ENCODE results near the gene BBLN. TPM values are rescaled to one million over a fixed set of nuclear protein-coding genes. Genes with fewer than 3 reads are reported as not detected.

BBLN gene
- total and polyA plus RNA-seq, 2 donors (not counting 1 experiment from before 2014, with no cell fraction given), result 44.3 to 148 TPM

DNA sequence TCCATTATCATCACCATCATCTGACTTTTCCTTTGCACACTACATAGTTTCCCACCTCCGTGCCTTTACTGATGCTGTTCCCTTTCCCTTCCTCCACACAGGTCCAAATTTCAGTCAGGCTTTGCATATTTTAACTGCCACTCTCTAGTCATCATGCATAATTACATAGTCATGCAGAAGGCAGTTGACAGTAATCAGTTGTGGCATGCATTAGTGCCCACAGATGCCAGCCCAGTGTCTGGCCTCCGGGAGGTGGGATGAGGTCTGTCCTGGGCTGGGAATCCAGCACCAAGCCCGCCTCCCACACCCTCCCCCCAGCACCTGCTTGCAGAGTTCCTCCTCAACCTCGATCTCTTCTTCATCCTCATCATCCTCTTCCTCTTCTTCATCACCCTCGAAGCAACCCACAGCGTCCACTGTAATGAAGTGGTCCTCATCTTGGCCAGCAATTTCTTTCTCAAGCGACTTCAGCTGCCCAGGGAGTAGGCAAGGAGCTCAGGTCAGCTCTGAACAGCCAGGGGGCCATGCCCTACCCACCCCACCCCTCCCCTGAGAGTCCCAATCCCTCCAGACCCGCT lies 8.8 kb downstream of the BBLN start:
- Histone ChIP-seq H3K9me3 (ENCODE audit: control extremely low read depth in 1 of 3, control insufficient read depth in 2 of 3, insufficient read depth in 1 of 3, low read length in 2 of 3) (no peaks in the 10 kb centered on the region), H3K27me3 (replicated peaks in 1 of 4; ENCODE audit: control extremely low read depth in 1 of 4, control insufficient read depth in 3 of 4, insufficient read depth in 4 of 4, low read length in 3 of 4) (no peaks in the 10 kb centered on the region), H3K4me2 (replicated peaks; ENCODE audit: low read depth, low read length, poor library complexity, severe bottlenecking) (no peak overlapping the region), H3K36me3 (replicated peaks in 1 of 2; ENCODE audit: control extremely low read depth in 1 of 2, control insufficient read depth in 1 of 2, extremely low read depth in 1 of 2, insufficient read depth in 2 of 2, low read length in 1 of 2) (peaks cover 6 to 50% of the 10 kb centered on the region in 2 experiments), H3K9ac (ENCODE audit: low read length) (no peak overlapping the region), H3K4me3 (ENCODE audit: control extremely low read depth in 1 of 5, extremely low read depth in 1 of 5, insufficient read depth in 1 of 5, low read depth in 2 of 5, low read length in 4 of 5) (no peak overlapping the region), H3K27ac (ENCODE audit: low read length in 2 of 2) (no peak overlapping the region), H3K79me2 (ENCODE audit: control insufficient read depth, insufficient read depth, low read length) (peaks cover 9% of the 10 kb centered on the region), H4K20me1 (ENCODE audit: control insufficient read depth, insufficient read depth, low read length, poor library complexity, severe bottlenecking) (no peaks in the 10 kb centered on the region), H2AFZ (ENCODE audit: insufficient read depth, low read depth, low read length, poor library complexity, severe bottlenecking) (no peak overlapping the region), H3K4me1 (ENCODE audit: control insufficient read depth in 2 of 2, insufficient read depth in 2 of 2, low read length in 2 of 2) (no peaks in the 10 kb centered on the region)
- DNase-seq (no peak), ATAC-seq (ENCODE audit: low read depth) (no peak)
- Mint-ChIP-seq H3K4me1 (no peaks in the 10 kb centered on the region), H3K27me3 (no peaks in the 10 kb centered on the region), H3K4me3 (no peak overlapping the region), H3K27ac (no peak overlapping the region), H3K9me3 (ENCODE audit: insufficient read depth) (no peaks in the 10 kb centered on the region)
- 92% methylated on average over 7 of the region's 8 CpGs for WGBS (ENCODE audit: insufficient coverage)
- ChIA-PET CTCF (interaction anchor here (0.8 kb wide), 1 partner anchor 173 kb away, joined by 3 read pairs; no protein-coding TSS in a partner anchor), POLR2A (no interaction called here)
- TF ChIP-seq CTCF (IDR thresholded peaks at IDR 0.05), result no peak
- TF ChIP-seq EZH2 (IDR thresholded peaks at IDR 0.05; ENCODE audit: borderline replicate concordance, insufficient read depth, low read depth, low read length, poor library complexity, severe bottlenecking), result no peak
- intact Hi-C loops (cut with micrococcal nuclease), result no loop called here

GRCh38 chr9:128169492-128169891 lies 9.4 kb downstream of the BBLN start:
- ATAC-seq (ENCODE audit: low read depth), result no peak
- H3K79me2 ChIP-seq (ENCODE audit: control insufficient read depth, insufficient read depth, low read length), result peaks cover 6% of the 10 kb centered on the region
- no peak overlapping the region for H3K4me2 ChIP-seq (replicated peaks; ENCODE audit: low read depth, low read length, poor library complexity, severe bottlenecking)
- ChIA-PET POLR2A (interaction anchor here (0.9 kb wide), 1 partner anchor 8 kb away, joined by 3 read pairs; no protein-coding TSS in a partner anchor), CTCF (interaction anchor here (0.8 kb wide), 1 partner anchor 172 kb away, joined by 3 read pairs; no protein-coding TSS in a partner anchor)
- Mint-ChIP-seq H3K9me3 (ENCODE audit: insufficient read depth) (no peaks in the 10 kb centered on the region), H3K4me1 (no peaks in the 10 kb centered on the region), H3K27me3 (no peaks in the 10 kb centered on the region), H3K4me3 (no peak overlapping the region), H3K27ac (no peak overlapping the region)
- no peak overlapping the region for H3K27ac ChIP-seq (ENCODE audit: low read length in 2 of 2)
- no peak overlapping the region for H3K9ac ChIP-seq (ENCODE audit: low read length)
- no peaks in the 10 kb centered on the region for H4K20me1 ChIP-seq (ENCODE audit: control insufficient read depth, insufficient read depth, low read length, poor library complexity, severe bottlenecking)
- peaks cover 6 to 45% of the 10 kb centered on the region in 2 experiments for H3K36me3 ChIP-seq (replicated peaks in 1 of 2; ENCODE audit: control extremely low read depth in 1 of 2, control insufficient read depth in 1 of 2, extremely low read depth in 1 of 2, insufficient read depth in 2 of 2, low read length in 1 of 2)
- no peak overlapping the region for H3K4me3 ChIP-seq (ENCODE audit: control extremely low read depth in 1 of 5, extremely low read depth in 1 of 5, insufficient read depth in 1 of 5, low read depth in 2 of 5, low read length in 4 of 5)
- no peak for DNase-seq
- no peaks in the 10 kb centered on the region for H3K27me3 ChIP-seq (replicated peaks in 1 of 4; ENCODE audit: control extremely low read depth in 1 of 4, control insufficient read depth in 3 of 4, insufficient read depth in 4 of 4, low read length in 3 of 4)
- no peaks in the 10 kb centered on the region for H3K4me1 ChIP-seq (ENCODE audit: control insufficient read depth in 2 of 2, insufficient read depth in 2 of 2, low read length in 2 of 2)
- H3K9me3 ChIP-seq (ENCODE audit: control extremely low read depth in 1 of 3, control insufficient read depth in 2 of 3, insufficient read depth in 1 of 3, low read length in 2 of 3), result no peaks in the 10 kb centered on the region
- no peak overlapping the region for H2AFZ ChIP-seq (ENCODE audit: insufficient read depth, low read depth, low read length, poor library complexity, severe bottlenecking)
- intact Hi-C loops (cut with micrococcal nuclease), result no loop called here
- 97% methylated on average over 8 of the region's 8 CpGs for WGBS (ENCODE audit: insufficient coverage)
- TF ChIP-seq EZH2 (IDR thresholded peaks at IDR 0.05; ENCODE audit: borderline replicate concordance, insufficient read depth, low read depth, low read length, poor library complexity, severe bottlenecking) (no peak), CTCF (IDR thresholded peaks at IDR 0.05) (no peak)

Data from B cell (primary cell).